HL-60 (cell line): ENCODE data around the gene TSG101.

Experiments used
- TF ChIP-seq, protein P1 (sequence below): IDR thresholded peaks from one replicate; pipeline ENCODE4 v1.5.1; 2011; ENCODE audit warnings: low read length, control low read depth, inconsistent platforms; ENCODE audit not compliant: insufficient read depth
- TF ChIP-seq, protein P2 (sequence below): IDR thresholded peaks from 2 replicates; pipeline ENCODE4 v1.6.1; 2012; ENCODE audit warnings: low read depth; ENCODE audit not compliant: insufficient replicate concordance

DNA sequence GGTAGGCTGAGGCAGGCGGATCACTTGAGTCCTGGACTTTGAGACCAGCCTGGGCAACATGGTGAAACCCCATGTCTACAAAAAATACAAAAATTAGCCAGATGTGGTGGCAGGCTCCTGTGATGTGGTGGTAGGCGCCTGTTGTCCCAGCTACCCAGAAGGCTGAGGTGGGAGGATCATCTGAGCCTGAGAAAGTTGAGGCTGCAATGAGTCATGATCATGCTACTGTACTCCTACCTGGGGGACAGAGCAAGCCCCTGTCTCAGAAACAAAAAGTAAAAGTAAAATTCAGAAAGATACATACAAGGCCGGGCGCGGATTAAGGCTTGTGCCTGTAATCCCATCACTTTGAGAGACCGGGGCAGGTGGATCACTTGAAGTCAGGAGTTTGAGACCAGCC lies 64.8 kb downstream of the TSG101 start:
- TF ChIP-seq, protein P1, sequence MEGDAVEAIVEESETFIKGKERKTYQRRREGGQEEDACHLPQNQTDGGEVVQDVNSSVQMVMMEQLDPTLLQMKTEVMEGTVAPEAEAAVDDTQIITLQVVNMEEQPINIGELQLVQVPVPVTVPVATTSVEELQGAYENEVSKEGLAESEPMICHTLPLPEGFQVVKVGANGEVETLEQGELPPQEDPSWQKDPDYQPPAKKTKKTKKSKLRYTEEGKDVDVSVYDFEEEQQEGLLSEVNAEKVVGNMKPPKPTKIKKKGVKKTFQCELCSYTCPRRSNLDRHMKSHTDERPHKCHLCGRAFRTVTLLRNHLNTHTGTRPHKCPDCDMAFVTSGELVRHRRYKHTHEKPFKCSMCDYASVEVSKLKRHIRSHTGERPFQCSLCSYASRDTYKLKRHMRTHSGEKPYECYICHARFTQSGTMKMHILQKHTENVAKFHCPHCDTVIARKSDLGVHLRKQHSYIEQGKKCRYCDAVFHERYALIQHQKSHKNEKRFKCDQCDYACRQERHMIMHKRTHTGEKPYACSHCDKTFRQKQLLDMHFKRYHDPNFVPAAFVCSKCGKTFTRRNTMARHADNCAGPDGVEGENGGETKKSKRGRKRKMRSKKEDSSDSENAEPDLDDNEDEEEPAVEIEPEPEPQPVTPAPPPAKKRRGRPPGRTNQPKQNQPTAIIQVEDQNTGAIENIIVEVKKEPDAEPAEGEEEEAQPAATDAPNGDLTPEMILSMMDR, result no peak
- TF ChIP-seq, protein P2, sequence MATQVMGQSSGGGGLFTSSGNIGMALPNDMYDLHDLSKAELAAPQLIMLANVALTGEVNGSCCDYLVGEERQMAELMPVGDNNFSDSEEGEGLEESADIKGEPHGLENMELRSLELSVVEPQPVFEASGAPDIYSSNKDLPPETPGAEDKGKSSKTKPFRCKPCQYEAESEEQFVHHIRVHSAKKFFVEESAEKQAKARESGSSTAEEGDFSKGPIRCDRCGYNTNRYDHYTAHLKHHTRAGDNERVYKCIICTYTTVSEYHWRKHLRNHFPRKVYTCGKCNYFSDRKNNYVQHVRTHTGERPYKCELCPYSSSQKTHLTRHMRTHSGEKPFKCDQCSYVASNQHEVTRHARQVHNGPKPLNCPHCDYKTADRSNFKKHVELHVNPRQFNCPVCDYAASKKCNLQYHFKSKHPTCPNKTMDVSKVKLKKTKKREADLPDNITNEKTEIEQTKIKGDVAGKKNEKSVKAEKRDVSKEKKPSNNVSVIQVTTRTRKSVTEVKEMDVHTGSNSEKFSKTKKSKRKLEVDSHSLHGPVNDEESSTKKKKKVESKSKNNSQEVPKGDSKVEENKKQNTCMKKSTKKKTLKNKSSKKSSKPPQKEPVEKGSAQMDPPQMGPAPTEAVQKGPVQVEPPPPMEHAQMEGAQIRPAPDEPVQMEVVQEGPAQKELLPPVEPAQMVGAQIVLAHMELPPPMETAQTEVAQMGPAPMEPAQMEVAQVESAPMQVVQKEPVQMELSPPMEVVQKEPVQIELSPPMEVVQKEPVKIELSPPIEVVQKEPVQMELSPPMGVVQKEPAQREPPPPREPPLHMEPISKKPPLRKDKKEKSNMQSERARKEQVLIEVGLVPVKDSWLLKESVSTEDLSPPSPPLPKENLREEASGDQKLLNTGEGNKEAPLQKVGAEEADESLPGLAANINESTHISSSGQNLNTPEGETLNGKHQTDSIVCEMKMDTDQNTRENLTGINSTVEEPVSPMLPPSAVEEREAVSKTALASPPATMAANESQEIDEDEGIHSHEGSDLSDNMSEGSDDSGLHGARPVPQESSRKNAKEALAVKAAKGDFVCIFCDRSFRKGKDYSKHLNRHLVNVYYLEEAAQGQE, result no peak
